ENCODE measurements around the gene CELF4.

CELF4 gene

GRCh38 chr18:37398248-37398920, 167.2 kb downstream of the CELF4 start:
- H3K4me3 ChIP-seq (ENCODE audit: low read depth, low read length): no peak overlapping the region
- DNase-seq (ENCODE audit: low read depth): no peak
- no peak for TF ChIP-seq CTCF (IDR thresholded peaks at IDR 0.05; ENCODE audit: low read depth, low read length, missing control alignments)

GRCh38 chr18:37397814-37398213, 167.8 kb downstream of the CELF4 start:
- TF ChIP-seq CTCF (IDR thresholded peaks at IDR 0.05; ENCODE audit: low read depth, low read length, missing control alignments): no peak
- DNase-seq (ENCODE audit: low read depth): no peak
- H3K4me3 ChIP-seq (ENCODE audit: low read depth, low read length): no peak overlapping the region

GRCh38 chr18:37396971-37397720, 168.5 kb downstream of the CELF4 start:
- no peak for DNase-seq (ENCODE audit: low read depth)
- no peak for TF ChIP-seq CTCF (IDR thresholded peaks at IDR 0.05; ENCODE audit: low read depth, low read length, missing control alignments)
- no peak overlapping the region for H3K4me3 ChIP-seq (ENCODE audit: low read depth, low read length)

- no peak for TF ChIP-seq CTCF (IDR thresholded peaks at IDR 0.05; ENCODE audit: low read depth, low read length, missing control alignments)
- DNase-seq (ENCODE audit: low read depth): no peak
- no peak overlapping the region for H3K4me3 ChIP-seq (ENCODE audit: low read depth, low read length)
Measured at GRCh38 chr18:37395631-37396030, 170.0 kb downstream of the CELF4 start.

GRCh38 chr18:37395138-37395537, 170.5 kb downstream of the CELF4 start:
- no peak overlapping the region for H3K4me3 ChIP-seq (ENCODE audit: low read depth, low read length)
- no peak for DNase-seq (ENCODE audit: low read depth)
- TF ChIP-seq CTCF (IDR thresholded peaks at IDR 0.05; ENCODE audit: low read depth, low read length, missing control alignments): no peak

GRCh38 chr18:37394610-37394965, 171.0 kb downstream of the CELF4 start:
- no peak overlapping the region for H3K4me3 ChIP-seq (ENCODE audit: low read depth, low read length)
- DNase-seq (ENCODE audit: low read depth): no peak
- TF ChIP-seq CTCF (IDR thresholded peaks at IDR 0.05; ENCODE audit: low read depth, low read length, missing control alignments): no peak

Data from GM12864 (cell line).